SJCRH30 (cell line): ENCODE data around the gene EPB41L2. TPM values are rescaled to one million over a fixed set of nuclear protein-coding genes. Genes with fewer than 3 reads are reported as not detected.

Experiments
- DNase-seq, 2 experiments: peaks; one replicate each; pipeline ENCODE4 v3.0.0-alpha.2; 2015 to 2020
- H3K27ac ChIP-seq: fragments of 250-450 bp; sonication (Bioruptor Pico); 2 replicates; pipeline ENCODE4 v1.5.1; 2020; ENCODE audit warnings: mild to moderate bottlenecking, moderate library complexity
- H3K27me3 ChIP-seq: fragments of 250-450 bp; sonication (Bioruptor Pico); 2 replicates; pipeline ENCODE4 v1.5.1; 2020; ENCODE audit warnings: mild to moderate bottlenecking, moderate library complexity
- H3K36me3 ChIP-seq: fragments of 250-450 bp; sonication (Bioruptor Pico); 2 replicates; pipeline ENCODE4 v1.5.1; 2020; ENCODE audit warnings: mild to moderate bottlenecking, moderate library complexity
- H3K4me1 ChIP-seq: fragments of 250-450 bp; sonication (Bioruptor Pico); 2 replicates; pipeline ENCODE4 v1.5.1; 2020; ENCODE audit warnings: mild to moderate bottlenecking, moderate library complexity
- H3K4me3 ChIP-seq: fragments of 250-450 bp; sonication (Bioruptor Pico); 2 replicates; pipeline ENCODE4 v1.5.1; 2020; ENCODE audit warnings: mild to moderate bottlenecking, moderate library complexity
- H3K9me3 ChIP-seq: fragments of 250-450 bp; sonication (Bioruptor Pico); replicated peaks from 2 replicates; pipeline ENCODE4 v1.5.1; 2020; ENCODE audit warnings: mild to moderate bottlenecking, moderate library complexity
- total RNA-seq: library from RNA; depleted of rRNA; stranded (reverse); fragments of >200 nt; shearing (Covaris generic); gene quantifications from 2 replicates; pipeline ENCODE4 v1.2.3, GENCODE V29; 2014

The EPB41L2 gene
- total RNA-seq, 1 experiment from 2014 or later = 95.9 TPM

DNA sequence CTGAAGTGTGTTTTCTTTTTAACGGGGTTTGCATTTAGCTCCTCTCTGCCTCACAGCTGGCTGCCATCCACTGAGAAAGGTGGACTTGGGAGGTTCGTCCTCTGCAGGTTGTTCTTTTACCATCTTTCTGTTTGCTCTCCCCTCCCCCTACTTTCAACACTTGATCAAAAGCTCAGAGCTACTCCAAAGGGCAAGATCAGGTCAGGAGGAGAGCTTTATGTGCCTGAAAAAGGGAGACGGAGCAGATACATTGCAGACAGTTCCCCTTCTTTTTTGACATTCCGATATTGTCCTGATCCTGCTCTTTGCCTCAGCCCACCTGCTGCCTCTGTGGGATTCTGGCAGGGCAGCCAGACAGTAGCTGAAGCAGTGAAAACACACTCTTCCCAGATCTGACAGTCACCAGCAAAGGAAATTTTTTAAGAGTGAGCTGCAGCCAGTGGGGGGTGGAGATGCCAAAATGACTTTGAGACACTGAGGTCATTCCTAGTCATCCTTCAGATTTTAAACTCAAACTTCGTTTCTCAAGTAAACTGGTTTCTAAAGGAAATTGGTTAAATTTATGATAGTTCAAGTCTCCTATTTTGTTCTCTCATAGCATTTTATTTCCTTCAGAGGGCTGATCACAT, 209.4 kb downstream of the EPB41L2 start:
- H3K27ac ChIP-seq = no peak overlapping the region
- H3K4me3 ChIP-seq = no peak overlapping the region
- H3K27me3 ChIP-seq = no peaks in the 10 kb centered on the region
- no peaks in the 10 kb centered on the region for H3K9me3 ChIP-seq
- H3K4me1 ChIP-seq = no peaks in the 10 kb centered on the region
- H3K36me3 ChIP-seq = peaks cover 11% of the 10 kb centered on the region
- no peak for DNase-seq

DNA sequence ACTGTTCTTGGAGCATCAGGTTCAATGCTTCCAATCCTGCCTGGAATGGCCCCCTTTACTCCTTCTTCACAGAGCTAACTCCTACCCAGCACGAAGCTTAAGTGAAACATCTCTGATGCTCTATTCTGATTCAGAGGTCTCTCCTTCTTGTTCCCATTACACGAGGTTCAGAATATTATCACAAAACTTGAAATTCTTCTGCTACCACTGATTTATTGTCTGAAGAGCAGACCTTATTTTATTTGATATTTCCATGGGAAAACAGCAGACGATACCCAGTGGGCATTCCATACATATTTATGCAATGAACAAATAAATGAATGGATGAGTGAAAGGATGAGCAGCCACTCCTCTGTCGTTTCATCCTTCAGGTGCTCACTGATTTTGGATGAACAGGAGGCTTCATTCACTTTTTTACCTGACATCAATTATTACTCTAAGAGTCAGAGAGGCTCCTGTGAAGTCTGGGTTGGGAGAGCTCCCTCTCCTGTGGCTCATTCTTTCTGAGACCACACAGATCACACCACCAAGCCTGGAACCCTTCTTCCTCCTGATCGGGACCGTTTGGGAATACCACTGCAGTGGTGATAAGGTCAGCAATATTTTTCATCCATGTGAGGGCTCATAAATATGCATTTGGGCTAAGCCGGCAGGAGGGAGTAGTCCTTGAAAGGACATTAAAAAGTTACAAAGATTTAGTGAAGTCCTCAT, 210.0 kb downstream of the EPB41L2 start:
- Histone ChIP-seq H3K9me3 (no peaks in the 10 kb centered on the region), H3K4me1 (no peaks in the 10 kb centered on the region), H3K36me3 (peaks cover 11% of the 10 kb centered on the region), H3K27me3 (no peaks in the 10 kb centered on the region), H3K4me3 (no peak overlapping the region), H3K27ac (no peak overlapping the region)
- no peak for DNase-seq

DNA sequence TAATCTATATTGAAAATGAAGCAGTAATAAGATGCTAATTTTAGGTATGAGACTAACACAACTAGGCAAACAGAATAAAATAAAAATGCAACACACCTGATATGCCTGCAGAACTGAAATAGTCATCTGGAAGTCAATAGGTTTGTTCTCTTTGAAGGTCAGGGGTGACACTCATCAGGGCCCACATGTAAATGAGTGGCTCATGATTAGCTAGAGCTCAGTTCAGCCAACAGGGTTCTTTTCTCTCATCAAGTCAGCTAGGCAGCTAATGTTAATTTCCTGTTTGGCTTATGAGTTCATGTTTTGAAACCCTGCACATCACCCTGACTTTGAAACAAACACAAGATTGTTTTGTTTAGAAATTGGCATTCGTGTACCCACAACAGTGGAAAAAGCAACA, 212.0 kb downstream of the EPB41L2 start:
- H3K27ac ChIP-seq = no peak overlapping the region

DNA sequence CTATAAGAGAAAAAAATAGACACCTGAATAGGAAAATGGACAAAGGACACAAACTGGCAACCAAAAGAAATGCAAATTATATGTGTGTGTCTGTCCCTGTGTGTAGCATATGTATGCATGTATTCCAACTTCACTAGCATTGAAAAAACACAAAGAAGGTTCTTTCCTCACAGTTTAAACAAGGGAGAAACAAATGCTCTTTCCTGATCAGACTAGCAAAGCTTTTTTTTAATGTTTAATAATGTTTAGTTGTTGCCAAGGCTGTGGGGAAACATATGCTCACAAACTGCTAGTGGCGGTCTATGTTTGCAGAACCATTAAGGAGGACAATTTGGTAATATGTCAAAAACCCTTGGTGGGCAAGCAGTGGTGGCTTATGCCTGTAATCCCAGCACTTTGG, 213.5 kb downstream of the EPB41L2 start:
- H3K36me3 ChIP-seq = peaks cover 3% of the 10 kb centered on the region; the same call in 1 of the 2 replicates
- H3K27me3 ChIP-seq = no peaks in the 10 kb centered on the region
- H3K4me3 ChIP-seq = no peak overlapping the region
- no peak overlapping the region for H3K27ac ChIP-seq
- no peak for DNase-seq
- H3K4me1 ChIP-seq = no peaks in the 10 kb centered on the region
- no peaks in the 10 kb centered on the region for H3K9me3 ChIP-seq

More for the DNA sequence above, 212.0 kb downstream of the EPB41L2 start:
- Histone ChIP-seq H3K27me3 (no peaks in the 10 kb centered on the region), H3K9me3 (no peaks in the 10 kb centered on the region), H3K4me1 (no peaks in the 10 kb centered on the region), H3K4me3 (no peak overlapping the region), H3K36me3 (peaks cover 4% of the 10 kb centered on the region; the same call in 1 of the 2 replicates)
- DNase-seq = no peak

DNA sequence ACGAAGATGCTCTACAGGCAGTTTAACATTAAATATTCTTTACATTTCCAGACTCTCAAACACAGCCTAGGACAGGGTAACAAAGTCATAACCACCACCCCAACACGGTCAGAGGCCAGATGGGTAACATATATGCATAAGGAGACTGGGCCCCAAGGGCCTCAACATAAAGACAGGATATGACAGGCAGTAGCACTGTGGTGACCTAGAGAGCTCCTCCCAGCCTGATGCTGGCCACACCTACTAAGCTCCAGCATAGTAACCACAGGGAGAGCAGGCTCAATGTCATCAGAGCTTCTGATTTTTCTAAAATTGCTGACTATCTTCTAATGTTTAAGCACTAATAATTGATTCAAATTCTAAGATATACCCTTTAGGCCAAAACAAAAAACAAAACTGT, 214.1 kb downstream of the EPB41L2 start:
- no peak for DNase-seq
- H3K4me1 ChIP-seq = no peaks in the 10 kb centered on the region
- no peaks in the 10 kb centered on the region for H3K27me3 ChIP-seq
- no peak overlapping the region for H3K27ac ChIP-seq
- peaks cover 3% of the 10 kb centered on the region; the same call in 1 of the 2 replicates for H3K36me3 ChIP-seq
- no peak overlapping the region for H3K4me3 ChIP-seq
- H3K9me3 ChIP-seq = no peaks in the 10 kb centered on the region

DNA sequence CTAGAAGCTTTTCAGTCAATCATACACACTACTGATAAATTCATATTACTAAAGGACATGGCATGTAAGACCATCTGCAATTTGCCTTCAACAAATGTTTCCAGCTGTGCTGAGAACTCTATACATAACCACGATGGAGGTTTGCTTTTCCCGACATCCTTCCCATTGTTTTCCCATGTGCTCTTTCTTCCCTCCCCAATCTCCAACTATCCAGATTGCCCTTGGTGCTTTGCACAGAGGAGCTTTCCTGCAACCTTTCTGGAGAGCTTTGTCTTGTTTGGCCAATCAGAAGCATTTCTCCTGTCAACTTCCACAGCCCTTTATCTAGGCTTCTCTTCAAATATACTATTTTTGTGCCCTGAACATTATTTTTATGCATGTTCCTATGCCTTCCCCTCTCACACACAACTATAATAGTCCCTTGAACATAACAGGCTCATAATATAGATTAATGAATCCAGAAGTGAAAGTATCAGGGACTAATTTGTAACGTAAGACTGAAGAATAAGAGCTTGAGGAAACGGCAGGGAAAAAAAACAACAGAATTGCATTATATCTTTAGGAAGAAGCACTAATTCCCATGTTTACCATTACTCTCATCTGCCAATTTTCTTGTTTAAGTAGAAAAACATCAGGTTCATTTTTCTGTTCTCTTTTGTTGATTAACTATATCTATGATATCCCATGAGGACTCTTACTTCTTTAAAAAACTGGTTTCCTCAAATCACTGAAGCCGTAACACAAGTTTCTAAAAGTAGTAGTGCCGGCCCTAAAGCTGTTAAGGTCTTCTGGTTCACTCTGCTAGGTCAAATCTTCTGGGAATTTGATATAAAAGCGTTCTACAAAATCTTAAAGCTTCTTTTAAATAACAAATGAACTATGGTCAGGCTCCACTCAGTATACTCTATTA, 215.8 kb downstream of the EPB41L2 start:
- no peak for DNase-seq
- no peaks in the 10 kb centered on the region for H3K4me1 ChIP-seq
- H3K9me3 ChIP-seq = no peaks in the 10 kb centered on the region
- peaks cover 3% of the 10 kb centered on the region; the same call in 1 of the 2 replicates for H3K36me3 ChIP-seq
- H3K27me3 ChIP-seq = no peaks in the 10 kb centered on the region
- no peak overlapping the region for H3K27ac ChIP-seq
- H3K4me3 ChIP-seq = no peak overlapping the region

DNA sequence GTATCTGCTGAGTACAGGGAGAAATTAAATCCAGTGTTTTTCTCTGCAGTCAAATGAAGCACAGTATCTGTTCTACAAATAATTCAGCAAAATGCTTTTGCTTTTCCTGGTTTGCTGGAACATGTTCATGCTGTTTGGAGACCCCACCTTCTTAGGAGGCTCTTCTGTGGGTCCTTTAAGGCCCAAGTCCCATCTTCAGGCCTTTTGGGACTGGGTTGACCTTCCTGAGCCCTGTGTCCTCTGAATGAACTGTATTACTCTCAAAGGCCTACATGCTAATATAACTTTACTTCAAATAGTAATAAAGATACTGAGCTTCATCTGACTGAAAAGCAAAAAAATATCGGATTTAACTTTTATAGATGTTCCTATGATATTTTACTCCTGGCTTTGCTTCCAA, 216.5 kb downstream of the EPB41L2 start:
- no peaks in the 10 kb centered on the region for H3K27me3 ChIP-seq
- H3K9me3 ChIP-seq = no peaks in the 10 kb centered on the region
- H3K4me3 ChIP-seq = no peak overlapping the region
- no peak for DNase-seq
- no peaks in the 10 kb centered on the region for H3K4me1 ChIP-seq
- H3K36me3 ChIP-seq = peaks cover 3% of the 10 kb centered on the region; the same call in 1 of the 2 replicates
- no peak overlapping the region for H3K27ac ChIP-seq

DNA sequence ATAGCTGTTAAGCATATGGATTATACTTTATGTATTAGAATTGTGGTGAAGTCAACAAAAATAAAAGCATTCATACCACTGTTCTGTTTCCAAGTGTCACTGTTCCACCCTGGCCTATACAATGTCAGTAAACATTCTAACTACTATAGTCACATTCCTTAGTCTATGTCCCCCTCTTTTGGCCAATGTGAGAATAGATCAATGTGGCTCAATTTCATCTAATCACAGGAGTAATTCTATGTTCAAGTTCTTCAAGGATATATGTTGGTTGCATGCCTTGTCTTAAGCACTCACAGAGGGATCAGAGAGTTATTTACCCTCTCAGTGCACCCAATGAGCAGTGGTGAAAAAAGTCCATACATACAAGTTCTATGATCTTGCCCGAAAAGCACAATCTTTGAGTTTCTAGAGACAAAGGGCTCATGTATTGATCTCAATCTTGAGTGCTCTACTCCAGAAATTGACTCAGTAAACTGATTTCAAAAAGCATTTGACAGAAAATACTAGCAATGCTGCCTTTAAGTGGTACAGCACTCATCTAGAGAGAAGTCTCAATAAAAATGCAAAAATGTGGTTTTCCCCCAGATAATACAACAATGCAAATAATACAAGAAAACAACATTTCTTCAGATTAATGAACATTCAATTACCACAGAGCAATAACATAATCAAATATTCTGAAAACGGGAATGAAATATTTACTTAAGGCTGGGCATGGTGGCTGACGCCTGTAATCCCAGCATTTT, 219.3 kb downstream of the EPB41L2 start:
- peak; percentile 3 to 71 for DNase-seq
- no peaks in the 10 kb centered on the region for H3K9me3 ChIP-seq

DNA sequence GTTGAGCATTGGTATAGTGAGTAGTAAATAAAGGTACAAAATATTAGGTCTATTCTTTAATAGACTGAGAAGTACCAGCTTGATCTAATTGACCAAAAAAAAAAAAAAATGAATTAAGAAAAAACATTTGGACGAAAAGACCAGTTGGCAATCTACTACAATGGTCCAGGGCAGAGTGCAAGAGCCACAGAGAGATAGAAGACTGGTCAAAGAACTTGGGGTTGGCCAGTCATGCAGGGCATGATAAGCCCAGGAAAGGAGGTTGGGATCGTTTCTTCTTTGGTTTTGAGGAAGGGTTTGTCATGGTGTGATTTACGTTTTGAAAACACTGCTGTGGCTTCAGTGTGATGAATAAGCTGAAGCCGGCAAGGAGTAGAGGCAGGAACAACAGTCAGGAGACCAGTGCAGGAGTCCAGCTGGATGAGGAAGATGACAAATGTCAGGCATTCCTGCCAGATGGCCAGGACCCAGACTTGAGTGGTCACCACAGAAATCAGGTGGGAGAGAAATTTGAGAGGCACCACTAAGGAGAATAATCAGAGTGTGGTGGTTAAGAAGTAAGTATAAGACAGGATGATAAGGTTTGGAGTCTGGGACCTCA, 221.8 kb downstream of the EPB41L2 start:
- Histone ChIP-seq H3K4me3 (no peak overlapping the region), H3K27me3 (no peaks in the 10 kb centered on the region), H3K36me3 (no peaks in the 10 kb centered on the region; the same call in 1 of the 2 replicates), H3K9me3 (no peaks in the 10 kb centered on the region), H3K27ac (no peak overlapping the region), H3K4me1 (no peaks in the 10 kb centered on the region)
- no peak for DNase-seq

More for the DNA sequence above, 219.3 kb downstream of the EPB41L2 start:
- Histone ChIP-seq H3K27ac (no peak overlapping the region), H3K36me3 (no peaks in the 10 kb centered on the region; the same call in 1 of the 2 replicates), H3K4me1 (no peaks in the 10 kb centered on the region), H3K27me3 (no peaks in the 10 kb centered on the region), H3K4me3 (no peak overlapping the region)

DNA sequence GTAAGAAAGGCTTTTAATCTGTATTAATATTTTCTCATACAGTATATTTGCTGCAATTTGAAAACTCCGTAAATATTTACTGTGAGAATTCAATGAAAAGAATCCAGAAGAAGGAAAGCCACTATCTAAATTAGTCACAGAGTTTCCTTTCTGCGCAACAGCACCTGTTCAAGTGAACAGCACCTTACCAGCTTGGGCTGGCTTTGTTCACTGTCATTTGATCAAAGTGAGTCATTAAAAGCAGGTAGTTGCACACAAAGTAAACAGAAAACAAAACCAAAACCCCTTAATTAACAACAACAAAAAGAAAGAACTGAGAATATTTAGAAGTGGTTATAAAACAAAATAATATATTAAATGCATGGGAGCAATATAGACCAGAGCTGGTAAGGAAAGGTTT, 223.0 kb downstream of the EPB41L2 start:
- no peaks in the 10 kb centered on the region for H3K4me1 ChIP-seq
- H3K36me3 ChIP-seq = no peaks in the 10 kb centered on the region; the same call in 1 of the 2 replicates

DNA sequence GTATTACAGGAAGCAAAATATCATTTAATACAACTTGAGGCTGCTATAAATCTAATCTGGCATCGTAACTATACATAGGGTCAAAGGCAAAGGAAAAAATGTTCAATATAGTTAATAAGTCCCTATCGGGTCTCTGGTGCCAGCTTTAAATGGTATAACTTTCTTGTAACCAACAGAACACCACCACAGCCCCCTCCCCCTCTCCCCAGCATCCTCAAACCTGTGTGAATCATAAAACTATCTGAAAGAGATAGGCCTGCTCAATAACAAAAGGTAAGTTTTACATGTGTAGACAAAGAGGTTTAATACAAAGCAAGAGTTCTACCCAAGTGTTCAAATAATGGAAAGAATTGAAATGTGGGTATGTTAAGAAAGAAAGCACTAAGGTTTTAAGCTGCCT, 223.7 kb downstream of the EPB41L2 start:
- H3K9me3 ChIP-seq = no peaks in the 10 kb centered on the region
- no peaks in the 10 kb centered on the region; the same call in 1 of the 2 replicates for H3K36me3 ChIP-seq
- no peaks in the 10 kb centered on the region for H3K4me1 ChIP-seq
- H3K4me3 ChIP-seq = no peak overlapping the region
- no peak overlapping the region for H3K27ac ChIP-seq
- H3K27me3 ChIP-seq = no peaks in the 10 kb centered on the region
- no peak for DNase-seq

More for the DNA sequence above, 223.0 kb downstream of the EPB41L2 start:
- H3K4me3 ChIP-seq = no peak overlapping the region
- DNase-seq = no peak
- H3K9me3 ChIP-seq = no peaks in the 10 kb centered on the region
- no peak overlapping the region for H3K27ac ChIP-seq
- H3K27me3 ChIP-seq = no peaks in the 10 kb centered on the region

DNA sequence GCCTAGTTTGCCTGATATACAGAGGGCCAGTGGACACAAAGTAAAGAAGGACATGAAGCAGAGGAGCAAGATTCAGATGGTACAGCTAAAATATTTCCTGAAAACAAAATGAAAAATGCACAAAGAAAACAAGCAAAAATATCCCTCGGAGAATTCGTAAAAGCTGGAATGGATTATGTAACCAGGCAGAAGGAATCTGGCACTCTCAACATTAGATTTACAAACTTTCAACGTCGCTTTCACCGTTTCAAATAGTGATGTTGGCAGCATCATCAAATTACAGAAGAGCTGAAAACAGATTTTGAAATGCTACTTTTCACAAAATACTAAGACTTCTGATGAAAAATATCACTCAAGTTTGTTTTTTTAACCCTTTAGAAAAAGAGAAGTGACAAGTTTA, 224.1 kb downstream of the EPB41L2 start:
- H3K27me3 ChIP-seq = no peaks in the 10 kb centered on the region
- no peaks in the 10 kb centered on the region for H3K4me1 ChIP-seq
- no peaks in the 10 kb centered on the region for H3K9me3 ChIP-seq
- DNase-seq = no peak
- H3K27ac ChIP-seq = no peak overlapping the region
- no peaks in the 10 kb centered on the region; the same call in 1 of the 2 replicates for H3K36me3 ChIP-seq
- no peak overlapping the region for H3K4me3 ChIP-seq

DNA sequence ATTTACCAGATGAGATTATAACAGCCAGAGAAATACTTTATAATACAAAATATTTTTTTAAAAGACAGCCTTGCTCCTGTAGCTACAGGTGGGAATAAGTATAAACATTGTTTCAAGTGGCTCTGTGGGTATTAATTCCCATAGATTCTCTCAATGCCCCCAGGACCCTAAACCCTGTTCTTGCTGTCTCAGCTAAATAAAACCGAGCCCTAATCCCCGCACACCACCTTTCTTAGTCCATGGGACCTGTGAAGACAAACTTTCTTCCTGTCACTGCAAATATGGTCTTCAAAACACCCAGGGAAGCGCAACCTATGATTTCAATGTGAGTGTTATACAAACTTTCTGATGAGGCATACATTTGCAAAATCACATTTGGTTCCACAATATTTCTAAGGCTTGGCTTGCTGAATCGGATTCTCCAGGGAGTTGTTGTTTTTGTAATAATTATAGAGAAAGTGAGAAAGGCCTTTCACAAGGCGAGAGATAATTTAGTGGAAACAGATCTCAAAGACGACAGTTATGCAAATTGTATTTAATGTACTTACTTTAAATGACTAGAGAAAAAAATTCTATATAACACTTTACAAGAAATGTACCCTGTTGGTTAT, 224.7 kb downstream of the EPB41L2 start:
- Histone ChIP-seq H3K4me1 (no peaks in the 10 kb centered on the region), H3K4me3 (no peak overlapping the region), H3K27ac (no peak overlapping the region), H3K36me3 (no peaks in the 10 kb centered on the region; the same call in 1 of the 2 replicates), H3K9me3 (no peaks in the 10 kb centered on the region), H3K27me3 (no peaks in the 10 kb centered on the region)
- DNase-seq = no peak
